IPS DF 6.9 (cell line): ENCODE results near the gene CFP.
A peak's percentile ranks its signal among the peaks of the same experiment; 100 is the strongest.

Source experiments
- DNase-seq: peaks from one replicate; pipeline ENCODE4 v3.0.0-alpha.2; 2013; ENCODE audit warnings: low read depth, low spot score
- H3K27ac ChIP-seq: one replicate; pipeline ENCODE4 v1.5.1; 2013; ENCODE audit warnings: low read length, control low read depth
- H3K27me3 ChIP-seq: 2 replicates; pipeline ENCODE4 v1.6.1; 2013; ENCODE audit warnings: mild to moderate bottlenecking, low read length; ENCODE audit not compliant: control insufficient read depth, insufficient read depth
- H3K36me3 ChIP-seq: 2 replicates; pipeline ENCODE4 v1.6.1; 2013; ENCODE audit warnings: low read length; ENCODE audit not compliant: control insufficient read depth, insufficient read depth
- H3K4me1 ChIP-seq: 2 replicates; pipeline ENCODE4 v1.6.1; 2013; ENCODE audit warnings: low read length; ENCODE audit not compliant: control insufficient read depth, insufficient read depth
- H3K4me3 ChIP-seq: 2 replicates; pipeline ENCODE4 v1.5.1; 2013; ENCODE audit warnings: mild to moderate bottlenecking, low read length
- H3K9me3 ChIP-seq: 2 replicates; pipeline ENCODE4 v1.6.1; 2013; ENCODE audit warnings: low read length, inconsistent platforms; ENCODE audit not compliant: control insufficient read depth, insufficient read depth
- WGBS: extraction: QIAGEN DNeasy Blood & Tissue Kit; methylation state at CpG from one replicate; pipeline ENCODE4 v1.1.7; 2013; ENCODE audit warnings: mixed read lengths, missing lambda C conversion rate; ENCODE audit not compliant: insufficient read length, insufficient coverage; 5-methylcytosine and 5-hydroxymethylcytosine counted together

CFP gene

GRCh38 chrX:47574547-47575301, 55.0 kb downstream of the CFP start:
- WGBS = no CpG with 5 or more reads among the region's 27 CpGs
- H3K4me3 ChIP-seq = peak overlapping the region; percentile 49; the same call in 1 of the 2 replicates
- no peak overlapping the region for H3K27ac ChIP-seq
- no peaks in the 10 kb centered on the region for H3K9me3 ChIP-seq
- DNase-seq = no peak
- H3K27me3 ChIP-seq = no peaks in the 10 kb centered on the region
- no peaks in the 10 kb centered on the region; the same call in 1 of the 2 replicates for H3K36me3 ChIP-seq
- peaks cover 7% of the 10 kb centered on the region for H3K4me1 ChIP-seq

GRCh38 chrX:47574076-47574546, 55.6 kb downstream of the CFP start:
- peak overlapping the region; percentile 49; the same call in 1 of the 2 replicates for H3K4me3 ChIP-seq
- WGBS = no CpG with 5 or more reads among the region's 41 CpGs
- no peaks in the 10 kb centered on the region for H3K27me3 ChIP-seq
- H3K4me1 ChIP-seq = peaks cover 7% of the 10 kb centered on the region
- no peaks in the 10 kb centered on the region for H3K9me3 ChIP-seq
- no peak overlapping the region for H3K27ac ChIP-seq
- no peak for DNase-seq
- no peaks in the 10 kb centered on the region; the same call in 1 of the 2 replicates for H3K36me3 ChIP-seq

- peak; percentile 47 for DNase-seq
- no CpG with 5 or more reads among the region's 20 CpGs for WGBS
- H3K36me3 ChIP-seq = peaks cover 2% of the 10 kb centered on the region; the same call in 1 of the 2 replicates
- H3K9me3 ChIP-seq = no peaks in the 10 kb centered on the region
- no peaks in the 10 kb centered on the region for H3K27me3 ChIP-seq
- H3K4me1 ChIP-seq = peaks cover 6% of the 10 kb centered on the region
- H3K4me3 ChIP-seq = peak overlapping the region; percentile 49; the same call in 1 of the 2 replicates
- no peak overlapping the region for H3K27ac ChIP-seq
Measured at GRCh38 chrX:47573341-47574075, 56.2 kb downstream of the CFP start.
